B cell (primary cell): ENCODE measurements around the gene IFI30. TPM values are rescaled to one million over a fixed set of nuclear protein-coding genes. Genes with fewer than 3 reads are reported as not detected.

Experiments used
- ATAC-seq: fragments of 200-7000 bp; cut with Tn5 transposase; one replicate; pipeline ENCODE4 v1.10.0; 2021; ENCODE audit warnings: low read depth, mild to moderate bottlenecking, moderate number of reproducible peaks, moderate library complexity
- CTCF ChIA-PET: fragments of 350-600 bp; sonication (Branson Sonifier 250); formaldehyde crosslinking; loops from one replicate; lab custom pipeline; 2021; ENCODE audit warnings: antibody characterized with exemption, inconsistent platforms; lab: Charles Lee
- POLR2A ChIA-PET: fragments of 350-600 bp; sonication (Branson Sonifier 250); formaldehyde crosslinking; loops from one replicate; lab custom pipeline; 2021; ENCODE audit warnings: antibody characterized with exemption; lab: Charles Lee
- DNase-seq: peaks from one replicate; pipeline ENCODE4 v3.0.0; 2013
- H2AFZ ChIP-seq: 2 replicates; pipeline ENCODE4 v1.6.1; 2012; ENCODE audit warnings: mild to moderate bottlenecking, low read depth, low read length; ENCODE audit not compliant: insufficient read depth, poor library complexity, severe bottlenecking
- H3K27ac ChIP-seq, 2 donors: 1 replicate in 1 of 2; 2 replicates in 1 of 2; pipeline ENCODE4 v1.5.1; 2012 to 2013; ENCODE audit warnings: low read length in 2 of 2, mild to moderate bottlenecking in 2 of 2, moderate library complexity in 1 of 2
- H3K27me3 ChIP-seq, 4 experiments: fragments of 200-600 bp in 1 of 4; sonication (generic) in 1 of 4; replicated peaks in 1 of 4; 1 replicate in 2 of 4; 2 replicates in 2 of 4; pipeline versions ENCODE4 v1.6.1 to v1.7.0; 2013 to 2016; ENCODE audit warnings: low read length in 3 of 4, mild to moderate bottlenecking in 2 of 4, mixed read lengths in 1 of 4, moderate library complexity in 1 of 4; ENCODE audit not compliant: insufficient read depth in 4 of 4, control insufficient read depth in 3 of 4; ENCODE audit errors: control extremely low read depth in 1 of 4
- H3K36me3 ChIP-seq, 2 experiments: replicated peaks in 1 of 2; 1 replicate in 1 of 2; 2 replicates in 1 of 2; pipeline versions ENCODE4 v1.6.1 to v1.7.1; 2013; ENCODE audit warnings: low read length in 1 of 2; ENCODE audit not compliant: insufficient read depth in 2 of 2, control insufficient read depth in 1 of 2; ENCODE audit errors: control extremely low read depth in 1 of 2, extremely low read depth in 1 of 2
- H3K4me1 ChIP-seq, 2 donors: fragments of 200-600 bp in 1 of 2; sonication (generic) in 1 of 2; 1 replicate in 1 of 2; 2 replicates in 1 of 2; pipeline versions ENCODE4 v1.5.1 to v1.6.1; 2013 to 2017; ENCODE audit warnings: low read length in 2 of 2; ENCODE audit not compliant: control insufficient read depth in 2 of 2, insufficient read depth in 2 of 2
- H3K4me2 ChIP-seq: replicated peaks from 2 replicates; pipeline ENCODE3; 2012; ENCODE audit warnings: mild to moderate bottlenecking, low read depth, low read length; ENCODE audit not compliant: poor library complexity, severe bottlenecking
- H3K4me3 ChIP-seq, 5 experiments: fragments of 200-600 bp in 1 of 5; sonication (generic) in 1 of 5; 1 replicate in 3 of 5; 2 replicates in 2 of 5; pipeline versions ENCODE4 v1.5.1 to v1.7.0; 2011 to 2016; ENCODE audit warnings: low read length in 4 of 5, mild to moderate bottlenecking in 4 of 5, low read depth in 2 of 5, control low read depth in 1 of 5, moderate library complexity in 1 of 5; ENCODE audit not compliant: insufficient read depth in 1 of 5; ENCODE audit errors: control extremely low read depth in 1 of 5, extremely low read depth in 1 of 5
- H3K79me2 ChIP-seq: fragments of 200-600 bp; sonication (generic); one replicate; pipeline ENCODE4 v1.6.0; 2016; ENCODE audit warnings: low read length; ENCODE audit not compliant: control insufficient read depth, insufficient read depth
- H3K9ac ChIP-seq: fragments of 200-600 bp; sonication (generic); 2 replicates; pipeline ENCODE4 v1.6.1; 2017; ENCODE audit warnings: mild to moderate bottlenecking, low read length, moderate library complexity
- H3K9me3 ChIP-seq, 3 donors: one replicate each; pipeline versions ENCODE4 v1.6.1 to v1.7.1; 2013; ENCODE audit warnings: low read length in 2 of 3; ENCODE audit not compliant: control insufficient read depth in 2 of 3, insufficient read depth in 1 of 3; ENCODE audit errors: control extremely low read depth in 1 of 3
- H4K20me1 ChIP-seq: 2 replicates; pipeline ENCODE4 v1.6.0; 2012; ENCODE audit warnings: mild to moderate bottlenecking, low read length; ENCODE audit not compliant: insufficient read depth, control insufficient read depth, poor library complexity, severe bottlenecking
- H3K27ac Mint-ChIP-seq: one replicate; pipeline ENCODE4 v1.8.0; 2021; ENCODE audit warnings: mixed read lengths
- H3K27me3 Mint-ChIP-seq: one replicate; pipeline ENCODE4 v1.8.0; 2021; ENCODE audit warnings: mixed read lengths
- H3K4me1 Mint-ChIP-seq: one replicate; pipeline ENCODE4 v1.8.0; 2021; ENCODE audit warnings: mixed read lengths
- H3K4me3 Mint-ChIP-seq: one replicate; pipeline ENCODE4 v1.8.0; 2021; ENCODE audit warnings: mixed read lengths
- H3K9me3 Mint-ChIP-seq: one replicate; pipeline ENCODE4 v1.8.0; 2022; ENCODE audit warnings: mixed read lengths; ENCODE audit not compliant: insufficient read depth
- EZH2 ChIP-seq: IDR thresholded peaks from 2 replicates; pipeline ENCODE4 v1.6.1; 2012; ENCODE audit warnings: borderline replicate concordance, low read depth, mild to moderate bottlenecking, moderate library complexity, low read length; ENCODE audit not compliant: insufficient read depth, poor library complexity, severe bottlenecking
- WGBS: methylation state at CpG from one replicate; pipeline ENCODE4 v1.1.5; 2013; ENCODE audit warnings: missing lambda C conversion rate; ENCODE audit not compliant: insufficient coverage; 5-methylcytosine and 5-hydroxymethylcytosine counted together
- intact Hi-C: fragments of 100-400 bp; cut with micrococcal nuclease; formaldehyde crosslinking; loops from one replicate; pipeline ENCODE4 v1.10.0; 2022
- polyA plus RNA-seq: library from polyadenylated mRNA; depleted of rRNA; stranded (reverse); fragments of >200 nt; gene quantifications from 2 replicates; pipeline ENCODE4 v1.2.3, GENCODE V29; 2012
- total RNA-seq, 2 donors: library from RNA; stranded (reverse); fragments of 120-200 nt in 1 of 2; gene quantifications; 1 replicate in 1 of 2; 2 replicates in 1 of 2; pipeline versions ENCODE4 v1.2.3 to v1.2.4, GENCODE V29; 2013 to 2022
- TF ChIP-seq, protein P1 (sequence below): fragments of 200-600 bp; IDR thresholded peaks from one replicate; pipeline ENCODE4 v1.8.0; 2022; ENCODE audit warnings: antibody characterized with exemption, mild to moderate bottlenecking

The IFI30 gene
- total and polyA plus RNA-seq, 2 donors (not counting 1 experiment from before 2014, with no cell fraction given), result 171 to 222 TPM

DNA sequence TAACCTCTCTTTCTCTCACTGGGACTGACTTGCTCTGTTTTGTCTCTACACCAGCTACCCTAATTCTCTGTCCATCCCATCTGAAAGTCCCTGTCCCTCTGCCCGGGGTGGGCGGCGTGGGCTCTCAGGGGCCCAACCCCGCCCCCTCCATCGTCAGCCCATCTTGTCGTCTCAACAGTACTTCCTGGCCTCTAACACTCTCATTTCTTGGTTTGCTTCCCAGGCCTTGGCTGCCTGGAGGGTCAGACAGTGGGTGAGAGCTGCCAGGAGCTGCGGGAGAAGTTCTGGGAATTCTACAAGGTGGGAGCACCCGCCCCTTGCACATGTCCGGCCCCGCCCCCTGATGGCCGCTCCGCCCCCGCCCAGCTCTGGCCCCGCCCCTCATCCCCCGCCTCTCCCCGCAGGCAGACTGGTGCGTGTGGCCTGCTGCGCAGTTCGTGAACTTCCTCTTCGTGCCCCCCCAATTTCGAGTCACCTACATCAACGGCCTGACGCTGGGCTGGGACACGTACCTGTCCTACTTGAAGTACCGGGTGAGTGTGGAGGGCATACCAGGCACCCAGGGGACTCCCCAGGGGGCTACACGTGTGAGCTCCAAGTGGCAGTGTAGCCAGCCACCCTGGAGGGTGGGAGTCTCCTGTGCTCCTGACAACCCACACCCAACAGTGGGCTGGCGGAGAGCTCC, 21.1 kb downstream of the IFI30 start:
- Histone ChIP-seq H3K4me2 (peak overlapping the region; percentile 99), H3K4me3 (peak overlapping the region in 4 of 5 experiments; percentile 31 to 90 (median 79)), H4K20me1 (no peaks in the 10 kb centered on the region), H2AFZ (peak overlapping the region; percentile 56), H3K9ac (peak overlapping the region; percentile 29), H3K4me1 (peaks cover 25 to 31% of the 10 kb centered on the region in 2 donors), H3K79me2 (peaks cover 14% of the 10 kb centered on the region), H3K27ac (peak overlapping the region; percentile 70 to 71), H3K36me3 (peaks cover 0 to 25% of the 10 kb centered on the region in 2 experiments), H3K27me3 (no peaks in the 10 kb centered on the region), H3K9me3 (no peaks in the 10 kb centered on the region)
- H3K27ac Mint-ChIP-seq, result peak overlapping the region; percentile 78
- no peaks in the 10 kb centered on the region for H3K27me3 Mint-ChIP-seq
- intact Hi-C loops, result loop anchor here (5.0 to 10.0 kb wide), 4 partner anchors 97 to 943 kb away; partner anchors contain the start of genes ELL, FCHO1, MAST3 and TMEM161A
- CTCF ChIA-PET, result interaction anchor here (0.5 to 6.4 kb wide), 7 partner anchors 8 to 187 kb away, joined by 3 to 105 read pairs (median 7); partner anchors contain the start of genes ARRDC2 and RAB3A
- H3K4me1 Mint-ChIP-seq, result peaks cover 34% of the 10 kb centered on the region
- WGBS, result 10% methylated on average over 14 of the region's 27 CpGs
- POLR2A ChIA-PET, result interaction anchor here (0.6 to 5.7 kb wide), 8 partner anchors 9 to 1931 kb away, joined by 3 to 64 read pairs (median 8); partner anchors contain the start of genes IFI30 and RAB3A
- H3K9me3 Mint-ChIP-seq, result no peaks in the 10 kb centered on the region
- TF ChIP-seq EZH2, result no peak
- TF ChIP-seq, protein P1, sequence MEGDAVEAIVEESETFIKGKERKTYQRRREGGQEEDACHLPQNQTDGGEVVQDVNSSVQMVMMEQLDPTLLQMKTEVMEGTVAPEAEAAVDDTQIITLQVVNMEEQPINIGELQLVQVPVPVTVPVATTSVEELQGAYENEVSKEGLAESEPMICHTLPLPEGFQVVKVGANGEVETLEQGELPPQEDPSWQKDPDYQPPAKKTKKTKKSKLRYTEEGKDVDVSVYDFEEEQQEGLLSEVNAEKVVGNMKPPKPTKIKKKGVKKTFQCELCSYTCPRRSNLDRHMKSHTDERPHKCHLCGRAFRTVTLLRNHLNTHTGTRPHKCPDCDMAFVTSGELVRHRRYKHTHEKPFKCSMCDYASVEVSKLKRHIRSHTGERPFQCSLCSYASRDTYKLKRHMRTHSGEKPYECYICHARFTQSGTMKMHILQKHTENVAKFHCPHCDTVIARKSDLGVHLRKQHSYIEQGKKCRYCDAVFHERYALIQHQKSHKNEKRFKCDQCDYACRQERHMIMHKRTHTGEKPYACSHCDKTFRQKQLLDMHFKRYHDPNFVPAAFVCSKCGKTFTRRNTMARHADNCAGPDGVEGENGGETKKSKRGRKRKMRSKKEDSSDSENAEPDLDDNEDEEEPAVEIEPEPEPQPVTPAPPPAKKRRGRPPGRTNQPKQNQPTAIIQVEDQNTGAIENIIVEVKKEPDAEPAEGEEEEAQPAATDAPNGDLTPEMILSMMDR, result no peak
- peak overlapping the region; percentile 93 for H3K4me3 Mint-ChIP-seq
- no peak for ATAC-seq
- DNase-seq, result peak; percentile 78

DNA sequence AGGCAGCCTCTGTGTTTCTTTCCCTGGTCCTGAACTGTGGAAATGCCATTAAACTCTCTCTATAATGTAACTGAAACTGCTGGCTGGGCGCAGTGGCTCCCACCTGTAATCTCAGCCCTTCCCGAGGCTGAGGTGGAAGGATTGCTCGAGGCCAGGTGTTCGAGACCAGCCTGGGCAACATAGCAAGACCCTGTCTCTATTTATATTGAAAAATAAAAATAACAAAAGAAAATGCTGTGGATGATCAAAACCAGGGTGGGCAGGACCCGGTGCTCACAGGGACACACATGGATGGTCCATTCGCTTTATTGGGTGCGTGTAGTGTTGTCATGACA, 22.9 kb downstream of the IFI30 start:
- no peaks in the 10 kb centered on the region for H3K27me3 Mint-ChIP-seq
- no peak for ATAC-seq
- peaks cover 23 to 28% of the 10 kb centered on the region in 2 donors for H3K4me1 ChIP-seq
- WGBS, result 90% methylated on average over 2 of the region's 7 CpGs
- TF ChIP-seq EZH2, result no peak
- TF ChIP-seq, protein P1, result no peak
- no peak overlapping the region for H2AFZ ChIP-seq
- H3K36me3 ChIP-seq, result peaks cover 0 to 26% of the 10 kb centered on the region in 2 experiments
- H3K4me3 ChIP-seq, result no peak overlapping the region
- H3K27me3 ChIP-seq, result no peaks in the 10 kb centered on the region
- no peak overlapping the region for H3K4me3 Mint-ChIP-seq
- no peak for DNase-seq
- intact Hi-C loops, result loop anchor here (10.0 kb wide), 1 partner anchor 442 kb away; the partner anchor contains the start of gene FCHO1
- H3K4me2 ChIP-seq, result no peak overlapping the region
- no peaks in the 10 kb centered on the region for H3K9me3 ChIP-seq
- no peaks in the 10 kb centered on the region for H4K20me1 ChIP-seq
- no peak overlapping the region for H3K27ac Mint-ChIP-seq
- CTCF ChIA-PET, result interaction anchor here (2.4 kb wide), 1 partner anchor 55 kb away, joined by 5 read pairs; no protein-coding TSS in a partner anchor
- no peaks in the 10 kb centered on the region for H3K9me3 Mint-ChIP-seq
- H3K27ac ChIP-seq, result no peak overlapping the region
- H3K9ac ChIP-seq, result no peak overlapping the region
- H3K79me2 ChIP-seq, result peaks cover 7% of the 10 kb centered on the region
- peaks cover 28% of the 10 kb centered on the region for H3K4me1 Mint-ChIP-seq
- POLR2A ChIA-PET, result no interaction called here
